Neutrophil (primary cell): ENCODE measurements around the gene PDXP.

ENCODE experiments used
- H3K27ac ChIP-seq: fragments of 200-600 bp; sonication (generic); 2 replicates; pipeline ENCODE4 v1.5.1; 2016; ENCODE audit warnings: mild to moderate bottlenecking, moderate library complexity
- H3K27me3 ChIP-seq: fragments of 200-600 bp; sonication (generic); 2 replicates; pipeline ENCODE4 v1.6.0; 2016; ENCODE audit warnings: mild to moderate bottlenecking
- H3K36me3 ChIP-seq: fragments of 200-600 bp; sonication (generic); 2 replicates; pipeline ENCODE4 v1.5.1; 2017
- H3K4me1 ChIP-seq, 2 experiments: fragments of 200-600 bp in 1 of 2; sonication (generic) in 1 of 2; 1 replicate in 1 of 2; 2 replicates in 1 of 2; pipeline versions ENCODE4 v1.5.1 to v1.6.1; 2013 to 2016; ENCODE audit warnings: low read depth in 1 of 2, low read length in 1 of 2, mild to moderate bottlenecking in 1 of 2, moderate library complexity in 1 of 2; ENCODE audit not compliant: control insufficient read depth in 1 of 2, insufficient read depth in 1 of 2
- H3K4me3 ChIP-seq, 2 experiments: fragments of 200-600 bp in 1 of 2; sonication (generic) in 1 of 2; 1 replicate in 1 of 2; 2 replicates in 1 of 2; pipeline ENCODE4 v1.5.1; 2013 to 2016; ENCODE audit warnings: low read depth in 1 of 2, low read length in 1 of 2, mild to moderate bottlenecking in 1 of 2, moderate library complexity in 1 of 2
- H3K9me3 ChIP-seq: fragments of 200-600 bp; sonication (generic); 2 replicates; pipeline ENCODE4 v1.5.1; 2016
- CTCF ChIP-seq: fragments of 200-600 bp; sonication (generic); IDR thresholded peaks from 2 replicates; pipeline ENCODE4 v1.5.1; 2016; ENCODE audit warnings: antibody characterized with exemption

Gene PDXP

GRCh38 chr22:37633625-37634416 is 24.7 kb upstream of the PDXP start:
- TF ChIP-seq CTCF, result peak; percentile 43
- H3K9me3 ChIP-seq, result no peaks in the 10 kb centered on the region
- peak overlapping the region; percentile 95 for H3K27ac ChIP-seq
- peak overlapping the region; percentile 43 to 49 for H3K4me3 ChIP-seq
- no peaks in the 10 kb centered on the region for H3K27me3 ChIP-seq
- peaks cover 31% of the 10 kb centered on the region for H3K36me3 ChIP-seq
- H3K4me1 ChIP-seq, result peaks cover 44 to 65% of the 10 kb centered on the region in 2 experiments

GRCh38 chr22:37634417-37634924 is 24.1 kb upstream of the PDXP start:
- H3K27me3 ChIP-seq, result no peaks in the 10 kb centered on the region
- H3K27ac ChIP-seq, result peak overlapping the region; percentile 95
- H3K9me3 ChIP-seq, result no peaks in the 10 kb centered on the region
- peak; percentile 11 for TF ChIP-seq CTCF
- H3K36me3 ChIP-seq, result peaks cover 24% of the 10 kb centered on the region
- H3K4me1 ChIP-seq, result peaks cover 49 to 71% of the 10 kb centered on the region in 2 experiments
- H3K4me3 ChIP-seq, result peak overlapping the region; percentile 43 to 49

- Histone ChIP-seq H3K27ac (peak overlapping the region; percentile 95), H3K36me3 (peaks cover 17% of the 10 kb centered on the region), H3K9me3 (no peaks in the 10 kb centered on the region), H3K4me3 (no peak overlapping the region), H3K27me3 (no peaks in the 10 kb centered on the region), H3K4me1 (peaks cover 51 to 76% of the 10 kb centered on the region in 2 experiments)
- TF ChIP-seq CTCF, result no peak
Measured at GRCh38 chr22:37635157-37635556, 23.4 kb upstream of the PDXP start.

- Histone ChIP-seq H3K36me3 (peaks cover 15% of the 10 kb centered on the region), H3K27me3 (no peaks in the 10 kb centered on the region), H3K9me3 (no peaks in the 10 kb centered on the region), H3K4me1 (peaks cover 61 to 88% of the 10 kb centered on the region in 2 experiments), H3K4me3 (no peak overlapping the region), H3K27ac (peak overlapping the region; percentile 95)
- TF ChIP-seq CTCF, result no peak
Measured at GRCh38 chr22:37636186-37636948, 22.2 kb upstream of the PDXP start.

- H3K27ac ChIP-seq, result peak overlapping the region; percentile 95
- H3K4me1 ChIP-seq, result peaks cover 66 to 94% of the 10 kb centered on the region in 2 experiments
Measured at GRCh38 chr22:37636949-37637273, 21.6 kb upstream of the PDXP start.

More at GRCh38 chr22:37636949-37637273, 21.6 kb upstream of the PDXP start:
- no peaks in the 10 kb centered on the region for H3K9me3 ChIP-seq
- H3K4me3 ChIP-seq, result no peak overlapping the region
- no peaks in the 10 kb centered on the region for H3K27me3 ChIP-seq
- TF ChIP-seq CTCF, result no peak
- H3K36me3 ChIP-seq, result peaks cover 16% of the 10 kb centered on the region
